Fibroblast of lung (primary cell): ENCODE results near the gene LHFPL4. TPM values are rescaled to one million over a fixed set of nuclear protein-coding genes. Genes with fewer than 3 reads are reported as not detected.
"Not testable (repeated sequence)": the region's sequence is repeated elsewhere in the genome, so short reads cannot be mapped to it uniquely, and the experiment has no call there.

Experiments
- DNase-seq, 2 donors: peaks; one replicate each; pipeline versions ENCODE4 v3.0.0 to v3.0.0-alpha.2; 2010; ENCODE audit warnings: low read depth in 2 of 2
- H2AFZ ChIP-seq: 2 replicates; pipeline ENCODE4 v1.5.1; 2012; ENCODE audit warnings: low read length, control low read depth, inconsistent platforms
- H3K27ac ChIP-seq: 2 replicates; pipeline ENCODE4 v1.5.1; 2011; ENCODE audit warnings: low read length, control low read depth; ENCODE audit not compliant: insufficient read depth
- H3K27me3 ChIP-seq: 2 replicates; pipeline ENCODE4 v1.5.1; 2011; ENCODE audit warnings: mild to moderate bottlenecking, low read length; ENCODE audit not compliant: control insufficient read depth, insufficient read depth
- H3K36me3 ChIP-seq: 2 replicates; pipeline ENCODE4 v1.5.1; 2011; ENCODE audit warnings: low read length; ENCODE audit not compliant: control insufficient read depth, insufficient read depth
- H3K4me1 ChIP-seq: 2 replicates; pipeline ENCODE4 v1.5.1; 2011; ENCODE audit warnings: low read length; ENCODE audit not compliant: control insufficient read depth, insufficient read depth; ENCODE audit errors: extremely low read depth
- H3K4me2 ChIP-seq: 2 replicates; pipeline ENCODE4 v1.5.1; 2011; ENCODE audit warnings: low read length, control low read depth; ENCODE audit not compliant: insufficient read depth; ENCODE audit errors: extremely low read depth
- H3K4me3 ChIP-seq, 4 experiments: fragments of 200-600 bp in 1 of 4; sonication (generic) in 1 of 4; replicated peaks in 1 of 4; 2 replicates each; pipeline ENCODE4 v1.5.1; 2011 to 2016; ENCODE audit warnings: low read length in 4 of 4, low read depth in 3 of 4, mild to moderate bottlenecking in 3 of 4, control low read depth in 2 of 4, inconsistent platforms in 1 of 4, mixed read lengths in 1 of 4; ENCODE audit not compliant: insufficient read depth in 1 of 4; ENCODE audit errors: control extremely low read depth in 1 of 4
- H3K79me2 ChIP-seq: 2 replicates; pipeline ENCODE4 v1.5.1; 2012; ENCODE audit warnings: mild to moderate bottlenecking, low read length, inconsistent platforms; ENCODE audit not compliant: control insufficient read depth, insufficient read depth
- H3K9ac ChIP-seq: 2 replicates; pipeline ENCODE4 v1.5.1; 2011; ENCODE audit warnings: mild to moderate bottlenecking, low read length, control low read depth; ENCODE audit not compliant: insufficient read depth
- H3K9me3 ChIP-seq: 2 replicates; pipeline ENCODE4 v1.5.1; 2012; ENCODE audit warnings: low read depth, low read length; ENCODE audit not compliant: control insufficient read depth, insufficient read depth
- H4K20me1 ChIP-seq: 2 replicates; pipeline ENCODE4 v1.5.1; 2011; ENCODE audit warnings: low read length; ENCODE audit not compliant: control insufficient read depth, insufficient read depth; ENCODE audit errors: extremely low read depth
- EZH2 ChIP-seq: IDR thresholded peaks from 2 replicates; pipeline ENCODE4 v1.5.1; 2012; ENCODE audit warnings: low read length, control low read depth, mild to moderate bottlenecking; ENCODE audit errors: missing control alignments
- polyA plus RNA-seq, 2 donors: library from polyadenylated mRNA; depleted of rRNA in 1 of 2; stranded (reverse) in 1 of 2; unstranded in 1 of 2; fragments of >200 nt; gene quantifications; 2 replicates each; pipeline ENCODE4 v1.2.1, GENCODE V29; 2011 to 2012; ENCODE audit warnings: missing spikeins in 1 of 2
- total RNA-seq: library from RNA; depleted of rRNA; stranded (reverse); fragments of >200 nt; gene quantifications from 2 replicates; pipeline ENCODE4 v1.2.1, GENCODE V29; 2014
- TF ChIP-seq, protein P1 (sequence below), 2 donors: IDR thresholded peaks in 1 of 2; conservative IDR thresholded peaks in 1 of 2; 1 replicate in 1 of 2; 2 replicates in 1 of 2; pipeline ENCODE4 v1.5.1; 2011 to 2012; ENCODE audit warnings: low read length in 2 of 2, control low read depth in 1 of 2, inconsistent platforms in 1 of 2, low read depth in 1 of 2, mild to moderate bottlenecking in 1 of 2

Gene LHFPL4
- total and polyA plus RNA-seq, 2 donors (not counting 1 experiment from before 2014, with no cell fraction given): 0.01 to 0.17 TPM

DNA sequence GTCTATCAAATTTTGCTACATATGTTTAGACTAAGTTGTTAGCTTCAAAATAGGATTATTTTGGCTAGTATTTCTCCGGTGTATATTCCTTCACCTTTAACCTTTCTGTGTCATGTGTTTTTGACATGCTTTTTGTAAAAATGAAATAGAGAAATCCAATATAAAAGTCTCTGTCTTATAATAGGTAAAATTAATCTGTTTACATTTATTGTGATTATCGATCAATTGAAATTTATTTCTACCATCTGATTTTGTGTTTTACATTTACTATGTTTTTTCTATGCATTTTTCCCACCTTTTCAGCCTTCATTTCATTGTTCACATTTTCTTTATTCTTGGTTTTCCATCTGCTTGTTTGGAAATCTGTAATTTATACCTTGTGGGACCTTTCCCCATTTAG lies 11.7 kb upstream of the LHFPL4 start:
- Histone ChIP-seq H3K9me3 (no peaks in the 10 kb centered on the region), H3K4me2 (no peak overlapping the region), H3K27me3 (no peaks in the 10 kb centered on the region), H3K36me3 (no peaks in the 10 kb centered on the region), H3K4me3 (no peak overlapping the region), H3K79me2 (no peaks in the 10 kb centered on the region), H3K27ac (no peak overlapping the region), H3K4me1 (no peaks in the 10 kb centered on the region), H2AFZ (no peak overlapping the region), H3K9ac (no peak overlapping the region), H4K20me1 (no peaks in the 10 kb centered on the region)
- DNase-seq: no peak
- TF ChIP-seq EZH2: no peak
- TF ChIP-seq, protein P1, sequence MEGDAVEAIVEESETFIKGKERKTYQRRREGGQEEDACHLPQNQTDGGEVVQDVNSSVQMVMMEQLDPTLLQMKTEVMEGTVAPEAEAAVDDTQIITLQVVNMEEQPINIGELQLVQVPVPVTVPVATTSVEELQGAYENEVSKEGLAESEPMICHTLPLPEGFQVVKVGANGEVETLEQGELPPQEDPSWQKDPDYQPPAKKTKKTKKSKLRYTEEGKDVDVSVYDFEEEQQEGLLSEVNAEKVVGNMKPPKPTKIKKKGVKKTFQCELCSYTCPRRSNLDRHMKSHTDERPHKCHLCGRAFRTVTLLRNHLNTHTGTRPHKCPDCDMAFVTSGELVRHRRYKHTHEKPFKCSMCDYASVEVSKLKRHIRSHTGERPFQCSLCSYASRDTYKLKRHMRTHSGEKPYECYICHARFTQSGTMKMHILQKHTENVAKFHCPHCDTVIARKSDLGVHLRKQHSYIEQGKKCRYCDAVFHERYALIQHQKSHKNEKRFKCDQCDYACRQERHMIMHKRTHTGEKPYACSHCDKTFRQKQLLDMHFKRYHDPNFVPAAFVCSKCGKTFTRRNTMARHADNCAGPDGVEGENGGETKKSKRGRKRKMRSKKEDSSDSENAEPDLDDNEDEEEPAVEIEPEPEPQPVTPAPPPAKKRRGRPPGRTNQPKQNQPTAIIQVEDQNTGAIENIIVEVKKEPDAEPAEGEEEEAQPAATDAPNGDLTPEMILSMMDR (conservative IDR thresholded peaks at IDR 0.05 in 1 of 2, IDR thresholded peaks at IDR 0.05 in 1 of 2; ENCODE audit: low read depth in 1 of 2, low read length in 2 of 2): no peak

DNA sequence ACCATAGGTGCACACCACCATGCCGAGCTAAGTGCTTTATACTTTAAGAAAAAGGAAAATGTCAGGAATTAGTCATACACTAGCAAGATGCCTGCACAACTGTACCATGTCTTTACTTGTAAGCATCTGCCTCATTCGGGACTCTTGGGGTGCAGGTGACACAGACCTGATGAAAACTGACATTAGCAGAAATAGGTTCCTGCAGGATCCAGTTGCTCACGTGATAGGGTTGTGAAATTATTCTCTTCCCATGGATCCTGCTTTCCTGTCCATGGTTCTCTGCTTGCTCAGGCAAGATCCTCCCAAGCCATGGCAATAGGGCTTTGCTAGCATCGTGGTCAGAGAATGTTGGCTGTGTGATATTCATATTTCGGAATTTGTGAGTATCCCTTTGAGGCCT lies 10.2 kb upstream of the LHFPL4 start:
- no peaks in the 10 kb centered on the region for H3K79me2 ChIP-seq
- H3K27me3 ChIP-seq: no peaks in the 10 kb centered on the region
- no peak overlapping the region for H3K9ac ChIP-seq
- H3K36me3 ChIP-seq: no peaks in the 10 kb centered on the region
- DNase-seq: no peak
- no peak overlapping the region for H2AFZ ChIP-seq
- H3K4me2 ChIP-seq: no peak overlapping the region
- no peak overlapping the region for H3K27ac ChIP-seq
- TF ChIP-seq, protein P1 (conservative IDR thresholded peaks at IDR 0.05 in 1 of 2, IDR thresholded peaks at IDR 0.05 in 1 of 2; ENCODE audit: low read depth in 1 of 2, low read length in 2 of 2): no peak
- no peak for TF ChIP-seq EZH2
- H3K4me3 ChIP-seq: no peak overlapping the region
- no peaks in the 10 kb centered on the region for H3K9me3 ChIP-seq
- H3K4me1 ChIP-seq: no peaks in the 10 kb centered on the region
- H4K20me1 ChIP-seq: no peaks in the 10 kb centered on the region

DNA sequence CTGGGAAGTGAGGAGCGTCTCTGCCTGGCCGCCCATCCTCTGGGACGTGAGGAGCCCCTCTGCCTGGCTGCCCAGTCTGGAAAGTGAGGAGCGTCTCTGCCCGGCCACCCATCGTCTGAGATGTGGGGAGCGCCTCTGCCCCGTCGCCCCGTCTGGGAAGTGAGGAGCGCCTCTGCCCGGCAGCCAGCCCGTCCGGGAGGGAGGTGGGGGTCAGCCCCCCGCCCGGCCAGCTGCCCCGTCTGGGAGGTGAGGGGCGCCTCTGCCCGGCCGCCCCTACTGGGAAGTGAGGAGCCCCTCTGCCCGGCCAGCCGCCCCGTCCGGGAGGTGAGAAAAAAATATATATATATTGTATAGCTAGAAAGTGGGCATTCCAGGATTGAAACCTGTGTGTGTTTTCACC lies 6.4 kb upstream of the LHFPL4 start:
- not testable (repeated sequence) for H3K27me3 ChIP-seq, H3K9ac ChIP-seq, H2AFZ ChIP-seq, H3K4me1 ChIP-seq, H3K27ac ChIP-seq, H3K4me3 ChIP-seq, DNase-seq, H3K4me2 ChIP-seq, H3K36me3 ChIP-seq, H3K9me3 ChIP-seq, H4K20me1 ChIP-seq, H3K79me2 ChIP-seq
